ENCODE measurements around the gene ZNF524. TPM values are rescaled to one million over a fixed set of nuclear protein-coding genes. Genes with fewer than 3 reads are reported as not detected.
"Not testable (repeated sequence)": the region's sequence is repeated elsewhere in the genome, so short reads cannot be mapped to it uniquely, and the experiment has no call there.

ZNF524 gene, protein sequence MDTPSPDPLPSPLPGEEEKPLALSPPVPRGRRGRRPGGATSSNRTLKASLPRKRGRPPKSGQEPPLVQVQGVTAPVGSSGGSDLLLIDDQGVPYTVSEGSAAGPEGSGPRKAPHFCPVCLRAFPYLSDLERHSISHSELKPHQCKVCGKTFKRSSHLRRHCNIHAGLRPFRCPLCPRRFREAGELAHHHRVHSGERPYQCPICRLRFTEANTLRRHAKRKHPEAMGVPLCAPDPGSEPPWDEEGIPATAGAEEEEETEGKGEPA
- total RNA-seq (2014; rRNA removed) = 13.4 and 14.0 TPM in 2 replicates
- polyA plus RNA-seq (2012) = 11.2 TPM

DNA sequence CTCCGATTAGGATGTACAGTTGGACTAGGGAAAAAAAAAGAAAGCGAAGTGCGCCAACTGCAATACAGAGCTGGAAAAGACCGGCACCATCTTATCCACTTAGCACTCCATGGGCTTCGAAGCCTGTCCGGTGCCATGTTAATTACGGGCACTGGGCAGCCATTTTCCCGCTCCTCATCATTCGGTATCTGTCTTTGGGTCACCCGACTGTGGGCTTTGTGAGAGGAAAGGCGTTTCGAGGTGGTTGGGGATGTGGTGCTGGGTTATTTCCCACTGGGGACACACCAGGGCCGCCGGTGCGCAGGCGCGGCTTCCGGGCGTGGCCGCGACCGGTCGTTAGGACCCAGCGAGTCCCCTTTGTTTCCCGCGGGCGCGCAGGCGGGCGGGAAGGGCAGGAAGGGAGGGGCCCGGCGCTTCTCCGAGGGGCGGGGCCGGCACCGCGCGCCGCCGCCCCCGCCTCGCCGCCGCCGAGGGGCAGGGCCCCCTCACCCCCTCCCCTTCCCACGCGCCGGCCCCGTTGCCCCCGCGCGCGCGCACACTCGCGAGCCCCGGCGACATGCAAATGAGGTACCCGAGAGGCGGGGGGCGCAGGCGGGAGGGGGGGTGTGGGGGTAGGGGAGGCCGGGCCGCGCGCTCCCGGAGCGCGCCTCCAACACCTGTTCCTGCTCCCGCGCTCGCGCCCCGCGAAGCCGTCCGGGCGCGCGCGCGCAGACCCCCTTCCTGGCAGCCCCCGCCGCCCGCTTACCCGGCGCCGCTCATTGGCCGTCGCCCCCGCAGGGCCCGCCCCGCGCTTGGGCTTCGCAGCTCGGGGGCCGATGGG is at the start of gene ZNF524:
TSS of gene ZNF524 (plus strand) at position 447 of the 820 bp plus-strand sequence. CDS start 1,825 bp downstream, outside the sequence.
- peak; percentile 85 for DNase-seq (ENCODE audit: low read depth)

DNA sequence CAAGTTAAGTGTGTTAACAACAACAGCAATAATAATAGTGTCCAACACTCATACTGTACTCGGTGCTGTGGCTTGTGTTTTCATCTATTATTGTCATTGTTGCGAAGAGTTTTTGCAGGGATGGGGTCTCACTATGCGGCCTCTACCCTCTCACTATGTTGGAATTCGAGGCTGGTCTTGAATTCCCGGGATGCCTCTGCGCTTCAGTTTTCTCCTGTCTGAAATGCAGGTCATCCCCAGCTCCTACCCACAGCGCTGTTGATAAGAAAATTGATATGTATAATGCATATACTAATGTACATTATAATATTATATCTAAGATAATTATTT is 49.8 kb upstream of the ZNF524 start:
- DNase-seq (ENCODE audit: low read depth) = no peak

DNA sequence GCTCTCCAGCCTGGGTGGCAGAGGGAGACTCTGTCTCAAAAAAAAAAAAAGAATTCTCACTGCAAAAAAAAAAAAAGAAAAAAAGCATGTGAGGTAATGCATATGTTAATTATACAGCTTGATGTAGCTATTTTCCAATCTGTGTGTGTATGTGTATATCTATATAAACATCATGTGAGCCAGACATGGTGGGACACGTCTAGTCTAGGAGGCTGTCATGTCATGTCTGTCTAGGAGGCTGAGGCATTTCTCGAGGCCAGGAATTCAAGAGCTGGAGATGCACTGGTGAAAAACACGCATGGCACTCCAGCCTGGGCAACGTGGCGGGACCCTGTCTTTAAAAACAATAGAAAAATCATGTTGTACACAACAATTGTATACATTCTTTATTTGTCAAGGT is 47.9 kb upstream of the ZNF524 start:
- DNase-seq (ENCODE audit: low read depth) = no peak

DNA sequence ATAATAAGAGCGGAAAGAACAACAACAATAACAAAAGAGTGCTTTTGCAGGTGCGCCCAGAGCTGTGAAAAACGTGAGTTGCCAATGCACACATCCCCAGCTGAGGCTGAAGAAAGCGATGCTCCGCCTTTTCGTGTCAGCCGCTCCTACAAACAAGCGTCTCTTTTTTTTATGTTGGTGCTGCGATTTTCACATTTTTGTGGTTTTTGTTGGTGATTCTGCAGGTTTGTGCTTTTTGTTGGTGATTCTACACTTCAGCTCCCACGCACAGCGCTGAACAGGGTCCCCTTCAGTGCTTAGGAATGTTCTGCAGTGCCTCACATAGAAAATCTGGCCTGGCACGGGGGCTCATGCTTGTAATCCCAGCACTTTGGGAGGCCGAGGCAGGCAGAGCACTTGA is 47.5 kb upstream of the ZNF524 start:
- DNase-seq (ENCODE audit: low read depth) = peak; percentile 68

DNA sequence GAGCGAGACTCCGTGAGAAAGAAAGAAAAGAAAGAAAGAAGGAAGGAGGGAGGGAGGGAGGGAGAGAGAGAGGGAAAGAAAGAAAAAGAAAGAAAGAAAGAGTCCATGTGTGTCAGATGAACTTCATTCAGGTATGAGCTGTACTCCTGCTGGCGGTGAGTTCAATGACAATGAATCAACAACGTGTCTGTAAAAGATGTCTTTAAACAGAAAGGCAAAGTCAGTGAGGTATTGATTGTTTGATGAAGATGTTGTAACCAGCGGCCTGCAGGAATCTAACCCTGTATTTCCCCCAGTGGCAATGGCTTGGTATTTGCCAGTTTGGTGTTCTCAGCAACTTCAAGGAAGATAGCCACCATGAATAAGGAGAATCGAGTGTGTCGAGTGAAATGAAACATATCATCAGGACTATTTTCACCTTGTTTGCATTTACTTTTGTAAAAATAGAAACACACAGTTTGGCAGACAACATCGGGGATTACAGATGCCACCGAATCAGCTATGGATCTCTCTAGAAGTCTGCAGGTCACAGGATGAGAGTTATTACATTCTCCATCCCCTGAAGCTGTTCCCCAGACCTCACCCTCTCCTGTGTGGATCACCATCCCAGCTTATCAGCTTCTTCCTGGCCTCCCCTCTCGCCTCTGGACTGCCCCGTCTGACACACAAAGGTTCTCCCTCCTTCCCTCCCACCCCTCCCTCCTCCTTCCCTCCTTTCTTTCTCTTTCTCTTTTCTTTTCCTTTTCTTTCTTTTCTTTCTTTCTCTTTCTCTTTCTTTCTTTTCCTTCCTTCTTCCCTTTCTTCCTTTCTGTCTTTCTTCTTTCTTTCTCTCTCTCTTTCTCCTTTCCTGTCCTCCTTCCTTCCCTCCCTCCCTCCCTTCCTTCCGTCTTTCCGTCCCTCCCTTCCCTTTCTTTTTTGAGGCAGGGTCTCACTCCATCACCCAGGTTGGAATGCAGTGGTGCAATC is 46.6 kb upstream of the ZNF524 start:
- no peak for DNase-seq (ENCODE audit: low read depth)

DNA sequence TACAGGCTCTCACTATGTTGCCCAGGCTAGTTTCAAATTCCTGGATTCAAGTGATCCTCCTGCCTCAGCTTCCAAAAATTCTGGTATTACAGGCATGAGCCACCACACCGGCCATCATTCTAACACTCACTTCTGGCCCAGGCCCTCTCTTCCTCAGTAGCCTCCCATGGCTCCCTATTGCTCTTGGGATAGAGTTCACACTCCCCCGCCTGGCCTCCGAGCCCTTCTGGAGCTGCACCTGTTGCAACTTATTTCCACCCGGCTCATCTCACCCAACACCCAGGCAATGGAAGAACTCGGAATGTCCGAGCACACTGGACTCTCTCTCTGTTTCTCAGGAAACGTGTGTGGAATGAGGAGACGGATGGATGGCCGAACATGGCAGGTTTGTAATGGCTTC is 45.8 kb upstream of the ZNF524 start:
- DNase-seq (ENCODE audit: low read depth) = no peak

DNA sequence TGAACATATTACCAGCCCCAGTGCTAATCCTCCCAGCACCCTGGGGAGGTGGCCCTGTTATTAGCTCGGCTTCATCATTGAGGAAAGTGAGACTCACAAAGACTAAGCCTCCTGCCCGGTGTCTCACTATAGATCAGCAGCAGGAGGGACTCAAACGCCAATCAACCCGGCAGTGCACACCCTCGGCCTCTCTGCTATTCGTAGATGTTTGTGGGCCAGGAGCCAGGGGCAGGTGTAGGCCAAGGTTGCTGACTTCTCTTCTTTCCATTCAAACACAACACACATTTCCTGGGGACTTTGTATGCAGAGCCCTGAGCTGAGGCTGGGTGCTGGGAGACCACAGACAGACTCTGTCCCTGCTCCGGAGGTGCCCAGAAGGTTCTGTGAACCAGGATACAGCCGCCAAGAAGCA is 45.3 kb upstream of the ZNF524 start:
- DNase-seq (ENCODE audit: low read depth) = no peak

DNA sequence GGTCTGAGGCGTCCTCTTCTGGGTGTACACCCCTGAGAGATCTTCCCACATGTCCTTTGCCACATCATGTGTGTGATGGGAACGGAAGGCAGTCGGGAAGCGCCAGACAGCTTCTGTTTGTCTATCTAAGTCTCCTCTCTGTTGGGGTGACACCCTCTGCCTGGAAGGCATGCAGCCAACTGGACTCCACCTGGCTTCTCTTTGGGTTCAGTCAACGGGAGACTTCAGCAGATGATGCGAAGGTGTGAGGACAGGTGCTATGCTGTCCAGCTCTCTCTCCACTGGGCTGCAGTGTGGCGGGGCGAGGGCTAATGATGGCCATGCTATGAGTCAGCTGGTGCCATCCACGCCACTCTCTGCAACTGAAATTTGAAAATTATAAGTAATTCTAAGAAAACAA is 40.4 kb upstream of the ZNF524 start:
- no peak for DNase-seq (ENCODE audit: low read depth)

DNA sequence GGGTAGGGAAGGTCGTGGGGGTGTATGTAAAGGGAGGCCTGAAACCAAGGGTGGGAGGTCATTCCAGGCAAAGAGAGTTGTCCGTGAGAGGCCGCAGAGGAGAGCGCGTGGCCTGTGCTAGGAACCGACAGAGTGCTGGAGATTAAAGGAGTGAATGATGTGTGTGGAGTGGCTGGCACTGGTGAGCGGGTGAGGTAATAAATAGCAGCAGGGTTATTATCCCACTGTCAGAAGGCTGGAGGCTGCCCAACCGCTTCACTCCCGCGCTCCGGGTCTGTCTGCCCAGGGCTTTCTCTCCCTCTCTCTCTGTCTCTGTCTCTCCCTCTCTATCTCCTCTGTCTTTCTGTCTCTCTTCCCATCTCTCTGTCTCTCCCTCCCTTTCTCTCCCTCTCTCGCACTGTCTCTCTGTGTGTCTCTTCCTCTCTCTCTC is 36.8 kb upstream of the ZNF524 start:
- DNase-seq (ENCODE audit: low read depth) = no peak

DNA sequence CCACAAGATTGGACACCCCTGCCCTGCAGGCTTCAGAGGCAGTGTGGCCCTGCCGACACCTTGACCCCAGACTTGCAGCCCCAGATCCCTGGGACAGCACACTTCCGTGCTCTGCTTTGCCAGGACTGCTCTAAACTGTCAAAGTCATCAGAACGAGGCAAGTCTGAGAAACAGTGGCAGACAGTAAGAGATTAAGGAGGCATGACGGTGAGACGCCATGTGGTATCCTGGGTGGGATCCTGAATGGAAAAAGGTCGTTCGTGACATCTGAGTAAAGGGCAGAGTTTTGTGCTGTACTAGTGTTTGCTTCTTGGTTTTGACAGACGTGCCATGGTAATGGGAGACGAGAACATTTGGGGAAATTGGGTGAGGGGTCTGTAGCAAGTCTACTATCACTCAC is 33.3 kb upstream of the ZNF524 start:
- no peak for DNase-seq (ENCODE audit: low read depth)

DNA sequence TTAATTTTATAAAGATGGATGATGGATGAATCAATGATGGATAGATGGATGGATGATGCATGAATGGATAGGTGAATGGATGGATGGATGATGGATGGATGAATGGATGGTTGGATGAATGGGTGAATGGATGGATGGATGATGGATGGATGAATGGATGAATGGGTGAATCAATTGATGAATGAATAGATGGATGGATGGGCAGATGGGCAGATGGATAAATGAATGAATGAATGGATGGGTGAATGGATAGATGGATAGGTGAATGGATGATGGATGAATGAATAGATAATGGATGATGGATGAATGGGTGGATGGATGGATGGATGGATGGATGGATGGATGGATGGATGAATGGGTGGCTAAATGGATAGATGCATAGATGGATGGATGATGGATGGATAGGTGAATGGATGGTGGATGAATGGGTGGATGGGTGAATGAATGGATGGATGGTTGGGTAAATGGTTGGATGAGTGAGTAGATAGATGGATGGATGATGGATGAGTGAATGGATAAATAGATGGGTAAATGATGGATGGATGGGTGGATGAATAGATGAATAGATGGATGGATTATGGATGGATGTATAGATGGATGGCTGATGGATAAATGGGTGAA is 32.3 kb upstream of the ZNF524 start:
- no peak for DNase-seq (ENCODE audit: low read depth)

DNA sequence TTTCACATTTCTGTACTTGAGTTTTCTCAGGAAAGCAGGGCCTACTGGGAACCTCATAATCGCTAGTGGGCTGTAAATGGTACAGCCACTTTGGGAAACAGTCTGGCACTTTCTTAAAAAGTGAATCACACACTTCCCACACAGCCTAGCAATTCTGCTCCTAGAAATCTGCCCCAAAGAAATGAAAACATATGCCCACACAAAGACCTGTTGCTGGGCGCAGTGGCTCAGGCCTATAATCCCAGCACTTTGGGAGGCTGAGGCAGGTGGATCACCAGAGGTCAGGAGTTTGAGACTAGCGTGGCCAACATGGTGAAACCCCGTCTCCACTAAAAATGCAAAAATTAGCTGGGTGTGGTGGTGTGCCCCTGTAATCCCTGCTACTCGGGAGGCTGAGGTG is 30.6 kb upstream of the ZNF524 start:
- DNase-seq (ENCODE audit: low read depth) = not testable (repeated sequence)

DNA sequence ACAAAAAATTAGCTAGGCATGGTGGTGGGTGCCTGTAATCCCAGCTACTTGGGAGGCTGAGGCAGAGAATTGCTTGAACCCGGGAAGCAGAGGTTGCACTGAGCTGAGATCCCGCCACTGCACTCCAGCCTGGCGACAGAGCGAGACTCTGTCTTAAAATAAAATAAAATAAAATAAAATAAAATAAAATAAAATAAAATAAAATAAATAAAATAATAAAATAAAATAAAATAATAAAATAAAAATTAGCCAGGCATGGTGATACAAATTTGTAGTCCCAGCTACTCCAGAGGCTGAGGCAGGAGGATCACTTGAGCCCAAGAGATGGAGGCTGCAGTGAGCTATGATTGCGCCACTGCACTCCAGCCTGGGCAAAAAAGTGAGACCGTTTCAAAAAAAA is 26.2 kb upstream of the ZNF524 start:
- not testable (repeated sequence) for DNase-seq (ENCODE audit: low read depth)

DNA sequence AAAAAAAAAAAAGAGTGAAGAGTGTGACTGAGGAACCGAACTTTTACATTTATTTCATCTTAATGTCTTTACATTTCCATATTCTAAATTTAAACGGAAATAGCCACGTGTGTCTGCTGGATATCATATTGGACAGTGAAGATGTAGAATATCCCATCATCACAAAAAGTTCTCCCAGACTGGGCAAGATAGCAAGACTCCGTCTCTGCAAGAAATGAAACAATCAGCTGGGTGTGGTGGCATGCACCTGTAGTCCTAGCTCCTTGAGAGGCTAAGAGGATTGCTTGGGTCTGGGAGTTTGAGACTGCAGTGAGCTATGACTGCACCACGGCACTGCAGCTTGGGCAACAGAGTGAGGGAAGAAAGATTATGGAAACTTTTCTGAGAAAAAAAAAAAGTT is 23.3 kb upstream of the ZNF524 start:
- no peak for DNase-seq (ENCODE audit: low read depth)

DNA sequence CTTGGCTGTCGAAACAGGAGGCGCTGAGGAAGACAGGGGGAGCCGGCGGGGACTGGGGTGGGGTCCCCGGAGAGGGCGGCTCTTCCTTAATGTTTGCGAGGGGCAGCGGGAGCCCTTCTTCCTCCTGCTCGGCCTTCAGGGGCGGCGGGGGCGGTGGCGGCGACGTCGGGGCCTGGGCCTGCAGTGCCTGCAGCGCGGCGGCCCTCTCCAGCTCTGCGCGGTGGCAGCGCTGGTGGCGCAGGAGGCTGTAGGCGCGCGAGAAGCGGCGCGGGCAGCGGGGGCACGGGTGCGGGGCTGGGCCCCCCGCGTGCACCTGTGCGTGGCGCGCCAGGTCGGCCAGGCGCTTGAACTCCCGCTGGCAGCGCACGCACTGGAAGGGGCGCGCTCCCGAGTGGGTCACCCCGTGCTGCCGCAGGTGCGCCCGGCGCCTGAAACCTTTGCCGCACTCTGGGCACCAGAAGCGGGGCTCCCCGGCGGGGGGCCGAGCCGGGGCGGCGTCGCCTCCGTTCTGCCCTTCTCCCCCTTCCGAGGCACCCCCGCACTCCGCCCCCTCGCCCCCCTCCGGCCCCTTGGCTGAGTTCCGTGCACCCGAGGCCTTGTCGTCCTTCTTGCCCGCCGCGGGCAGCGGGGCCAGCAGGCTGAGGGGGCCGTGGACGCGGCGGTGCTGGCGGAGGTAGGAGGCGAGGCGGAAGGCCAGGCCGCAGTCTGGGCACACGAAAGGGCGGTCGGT is 21.9 kb upstream of the ZNF524 start:
- no peak for DNase-seq (ENCODE audit: low read depth)

DNA sequence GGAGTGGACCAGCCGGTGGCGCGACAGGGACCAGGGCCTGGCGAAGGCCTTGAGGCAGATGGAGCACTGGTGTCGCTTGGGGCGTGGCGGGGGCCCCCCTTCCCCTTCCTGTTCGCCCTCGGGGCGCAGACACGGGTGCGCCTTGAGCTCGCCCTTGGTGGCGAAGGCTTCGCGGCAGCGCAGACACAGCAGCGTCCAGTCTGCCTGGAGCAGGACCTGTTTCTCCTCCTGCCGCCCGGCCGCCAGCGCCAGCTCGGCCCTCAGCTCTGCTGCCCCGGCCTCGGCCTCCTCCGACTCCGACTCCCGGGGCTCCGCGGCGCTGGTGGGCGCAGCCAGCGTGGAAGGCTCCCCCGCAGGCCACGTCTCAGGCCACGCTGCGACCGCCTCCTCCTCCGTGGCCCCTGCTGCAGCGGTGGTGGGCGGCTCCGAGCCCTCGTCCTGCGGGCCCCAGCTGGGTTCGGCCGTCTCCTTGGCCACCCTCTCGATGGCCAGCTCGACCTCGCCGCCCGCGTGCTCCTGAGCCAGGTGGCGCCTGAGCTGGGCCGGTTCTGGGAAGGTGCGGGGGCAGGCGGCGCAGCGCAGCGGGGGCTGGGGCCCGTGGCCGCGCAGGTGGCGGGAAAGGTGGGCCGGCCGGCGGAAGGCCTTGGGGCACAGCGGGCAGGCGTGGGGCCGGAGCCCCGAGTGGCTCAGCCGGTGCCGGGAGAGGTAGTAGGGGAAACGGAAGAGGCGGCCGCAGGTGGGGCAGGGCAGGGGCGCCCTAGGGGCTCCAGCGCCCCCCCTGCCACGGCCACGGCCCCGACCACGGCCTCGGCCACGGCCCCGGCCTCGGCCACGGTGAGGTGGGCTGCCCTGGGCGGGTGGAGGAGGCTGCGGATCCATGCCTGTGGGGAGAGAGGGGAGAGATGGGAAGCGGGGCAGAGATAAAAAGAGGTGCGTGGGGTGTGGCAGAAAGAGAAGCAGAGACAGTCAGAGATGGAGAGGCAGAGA is 21.0 kb upstream of the ZNF524 start:
- DNase-seq (ENCODE audit: low read depth) = no peak

DNA sequence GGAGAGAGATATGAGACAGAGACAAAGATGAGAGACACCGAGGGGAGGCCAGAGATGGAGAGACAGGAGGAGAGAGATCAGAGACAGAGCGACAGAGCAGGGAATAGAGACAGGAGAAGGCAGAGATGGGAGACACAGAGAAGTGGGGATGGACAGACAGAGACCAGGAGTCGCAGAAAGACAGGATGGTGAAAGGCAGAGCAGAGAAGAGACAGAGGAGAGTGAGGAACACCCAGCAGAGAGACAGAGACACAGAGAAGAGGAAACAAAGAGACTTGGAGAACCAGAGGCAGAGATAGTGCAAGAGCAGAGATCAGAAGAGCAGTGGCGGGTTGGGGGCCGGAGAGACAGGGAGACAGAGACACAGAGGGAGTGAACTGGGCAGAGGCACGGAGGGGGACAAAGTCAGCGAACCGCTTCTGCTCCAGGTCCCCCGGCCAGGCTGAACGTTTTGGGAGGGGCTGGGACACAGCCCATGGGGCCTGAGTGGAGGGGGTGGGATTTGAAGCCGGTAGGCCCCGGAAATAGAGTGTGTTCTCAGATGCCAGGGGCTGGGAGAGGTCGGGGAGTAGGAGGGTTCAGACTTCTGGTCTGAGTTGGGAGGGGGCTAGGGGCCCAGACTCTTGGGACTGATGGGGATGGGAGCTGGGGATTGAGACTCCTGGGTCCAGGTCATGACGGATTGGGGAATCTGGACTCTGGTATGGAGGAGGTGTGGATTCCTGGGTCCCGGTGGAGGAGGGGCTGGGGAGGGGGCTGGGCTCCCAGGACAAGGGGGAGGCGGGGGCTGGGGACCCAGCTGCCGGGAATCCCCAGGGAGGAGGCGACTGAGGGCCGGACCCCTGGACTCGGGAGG is 20.1 kb upstream of the ZNF524 start:
- DNase-seq (ENCODE audit: low read depth) = no peak

DNA sequence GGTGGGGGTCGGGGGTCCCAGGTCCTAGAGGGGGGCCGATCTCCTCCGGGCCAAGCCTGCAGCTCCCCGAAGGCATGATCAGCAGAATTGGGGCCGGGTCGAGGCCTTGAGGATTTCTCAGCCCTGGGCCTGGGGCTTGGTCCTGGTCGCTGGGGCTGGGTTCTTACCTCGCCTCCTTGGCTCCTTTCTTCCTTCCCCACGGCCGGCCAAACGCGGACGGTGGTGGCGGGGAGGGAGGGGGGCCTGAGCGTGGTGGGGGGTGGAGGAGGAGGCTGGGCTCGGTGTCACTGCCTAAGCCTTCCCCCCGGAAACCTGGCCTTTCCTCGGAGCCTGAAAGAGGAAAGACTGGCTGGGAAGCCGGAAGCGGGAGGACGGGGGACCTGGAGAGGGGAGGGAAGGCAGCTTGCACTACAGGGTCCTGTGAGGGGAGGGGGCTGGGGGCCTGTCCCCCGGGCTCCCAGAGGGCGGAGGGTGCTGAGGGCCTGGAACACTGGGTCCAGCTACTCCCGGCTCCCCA is 19.4 kb upstream of the ZNF524 start, which contains the start of gene ZNF579:
TSS of gene ZNF579 (minus strand) at position 221 of the 517 bp plus-strand sequence. CDS start 1,209 bp downstream, outside the sequence.
- peak; percentile 85 for DNase-seq (ENCODE audit: low read depth)
